GM11168 (cell line): ENCODE measurements around the gene CDIPT.
"Not testable (repeated sequence)": the region's sequence is repeated elsewhere in the genome, so short reads cannot be mapped to it uniquely, and the experiment has no call there.

Experiments
- in situ Hi-C: fragments of 300-500 bp; cut with MboI; formaldehyde crosslinking; loops from one replicate; pipeline ENCODE4 v1.12.0; 2022; ENCODE audit warnings: low sequenced_read_pairs; ENCODE audit not compliant: unreplicated experiment

CDIPT gene

DNA sequence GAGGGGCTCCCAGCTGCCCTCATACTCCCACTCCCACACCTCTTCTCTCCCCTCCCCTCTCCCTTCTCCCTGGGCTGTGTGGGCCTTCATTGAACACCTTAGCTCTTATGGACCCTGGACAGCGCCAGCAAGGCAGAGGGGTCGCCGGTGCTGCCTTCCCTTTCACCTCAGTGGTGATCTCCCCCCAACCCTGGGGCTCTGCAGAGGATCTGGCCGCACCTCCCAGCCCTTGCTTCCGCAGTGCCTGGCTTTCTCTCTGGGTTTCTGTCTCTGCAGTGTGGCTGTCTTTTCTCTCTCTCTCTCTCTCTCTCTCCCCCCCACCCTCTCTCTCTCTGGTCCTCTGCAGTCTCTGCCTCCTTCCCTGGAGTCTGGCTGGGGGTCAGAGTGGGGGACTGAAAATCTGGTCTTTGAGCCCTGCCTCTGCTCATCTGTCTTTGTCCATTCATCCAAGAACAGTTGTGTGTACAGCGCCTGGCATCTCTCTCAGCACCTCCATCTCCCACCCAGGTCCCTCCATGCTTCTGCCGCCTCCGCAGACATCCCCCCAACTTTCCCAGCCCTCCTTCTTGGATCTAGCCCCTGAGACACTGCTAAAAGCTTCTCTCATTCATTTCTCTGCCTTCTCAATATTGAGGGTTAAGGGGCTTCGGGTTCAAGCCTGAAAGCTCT lies 35.2 kb upstream of the CDIPT start:
- in situ Hi-C loops, result no loop called here

DNA sequence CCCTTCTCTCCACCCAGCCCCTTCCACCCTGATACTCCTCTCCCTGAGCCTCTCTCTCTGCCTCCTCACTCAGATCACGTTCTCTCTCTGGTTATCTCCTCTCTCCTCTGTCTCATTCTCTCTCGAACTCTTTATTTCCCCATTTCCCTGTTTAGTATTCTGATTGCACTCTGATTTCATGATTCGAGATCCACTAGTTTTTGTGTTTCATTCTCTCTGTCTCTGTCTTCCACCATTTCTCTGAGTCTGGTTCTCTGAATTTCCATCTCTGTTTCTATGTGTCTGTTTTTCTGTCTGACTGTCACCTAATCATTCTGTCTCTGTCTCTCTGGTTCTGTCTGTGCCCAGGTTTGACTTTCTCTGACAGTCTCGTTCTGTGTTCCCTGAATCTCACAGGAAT lies 34.3 kb upstream of the CDIPT start:
- in situ Hi-C loops, result no loop called here

- in situ Hi-C loops, result no loop called here
These were observed 33.8 kb upstream of the CDIPT start for GRCh38 chr16:29896841-29897240.

DNA sequence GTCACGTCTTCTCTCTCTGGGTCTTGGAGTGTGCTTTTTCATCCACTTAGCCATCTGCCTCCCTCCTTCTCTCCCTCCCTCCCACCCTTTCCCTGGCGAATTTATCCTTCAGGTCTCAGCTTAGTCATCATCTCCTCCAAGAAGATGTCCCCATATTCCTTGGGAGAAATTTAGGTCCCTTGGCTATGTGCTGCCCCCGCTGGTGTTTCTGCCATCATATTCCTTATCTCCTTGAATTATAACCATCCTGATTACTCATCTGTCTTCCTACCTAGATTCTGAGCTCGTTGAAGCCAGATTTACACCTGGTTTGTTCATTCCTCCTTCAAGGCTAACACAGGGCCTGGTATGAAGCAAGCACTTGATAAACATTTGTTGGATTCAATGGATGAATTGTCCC lies 31.3 kb upstream of the CDIPT start:
- in situ Hi-C loops, result no loop called here

GRCh38 chr16:29893553-29893952 lies 30.5 kb upstream of the CDIPT start:
- in situ Hi-C loops, result no loop called here

DNA sequence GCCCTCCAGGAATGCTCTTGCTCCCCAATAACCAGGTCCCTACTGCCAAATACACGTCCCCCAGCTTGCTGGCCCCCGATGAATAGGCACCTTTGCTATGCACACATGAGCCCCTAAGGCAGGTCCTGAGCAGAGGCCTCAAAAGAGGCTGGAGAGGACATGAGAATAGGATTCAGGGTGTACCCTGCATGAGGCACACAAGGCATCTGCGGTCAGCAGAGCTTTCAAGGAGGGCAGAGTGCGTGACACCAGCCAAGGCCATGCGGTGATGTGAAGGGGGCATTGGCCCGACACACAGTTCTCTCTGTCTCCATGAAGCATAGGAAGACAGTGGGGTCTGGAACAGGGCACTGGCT lies 29.4 kb upstream of the CDIPT start:
- in situ Hi-C loops, result no loop called here

DNA sequence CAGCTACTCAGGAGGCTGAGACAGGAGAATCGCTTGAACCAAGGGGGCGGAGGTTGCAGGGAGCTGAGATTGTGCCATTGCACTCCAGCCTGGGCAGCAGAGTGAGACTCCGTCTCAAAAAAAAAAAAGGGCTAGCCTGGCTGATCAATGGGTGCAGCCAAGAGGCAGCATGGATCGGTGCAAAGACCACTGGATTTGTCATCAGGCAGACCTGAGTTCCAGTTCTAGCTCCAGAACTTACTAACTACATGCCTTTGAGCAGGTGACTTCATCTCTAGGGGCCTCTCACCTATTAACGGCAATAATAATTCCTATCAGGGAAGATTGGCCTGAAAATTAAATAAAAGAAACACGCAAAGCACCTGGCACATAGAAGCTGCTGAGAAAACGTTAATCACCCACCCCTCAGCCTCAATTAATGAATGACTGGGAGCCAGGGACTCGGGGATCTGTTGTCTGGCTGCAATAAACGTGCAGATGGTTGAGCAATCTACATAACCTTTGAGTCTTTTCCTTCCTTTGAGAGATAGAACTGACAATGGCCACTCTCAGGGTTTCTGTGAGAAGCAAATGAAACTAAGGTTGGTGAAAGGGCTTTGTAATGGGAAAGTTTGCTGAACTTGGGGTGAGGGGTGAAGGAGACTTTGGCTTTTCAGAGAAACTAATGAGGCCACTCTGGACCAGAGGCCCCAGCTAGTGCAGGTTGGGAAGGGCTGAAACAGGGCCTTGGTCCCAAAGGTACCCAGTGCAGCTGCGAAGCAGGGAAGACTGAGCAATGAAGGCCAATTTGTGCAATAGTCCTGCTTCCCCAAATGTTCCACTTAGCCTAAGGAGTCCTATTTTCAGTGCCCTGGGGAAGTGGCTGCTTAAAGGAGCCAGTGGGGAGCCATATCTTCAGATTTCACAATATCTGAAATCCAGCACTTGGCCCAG lies 28.8 kb upstream of the CDIPT start:
- in situ Hi-C loops, result no loop called here

GRCh38 chr16:29889372-29889771 lies 26.3 kb upstream of the CDIPT start:
- in situ Hi-C loops, result not testable (repeated sequence)

GRCh38 chr16:29883987-29884386 lies 21.0 kb upstream of the CDIPT start:
- in situ Hi-C loops, result no loop called here

DNA sequence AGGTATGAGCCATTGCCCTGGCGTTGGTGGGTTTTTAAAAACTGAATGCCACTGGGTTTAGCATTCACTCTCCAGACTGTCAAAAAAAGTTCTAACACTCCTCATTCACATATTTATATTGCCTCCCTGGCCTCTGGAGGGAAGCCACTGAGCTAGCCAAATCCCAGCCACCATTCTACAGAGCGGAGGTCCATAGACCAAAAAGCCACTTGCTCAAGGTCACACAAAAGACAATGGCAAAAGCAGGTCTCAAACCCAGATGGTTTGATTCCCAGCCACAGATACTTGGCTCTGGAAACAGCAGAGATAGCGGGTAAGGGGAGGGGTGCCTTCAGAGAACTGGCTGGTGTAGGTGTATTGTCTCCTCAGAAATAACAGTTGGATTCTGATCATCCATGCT lies 18.0 kb upstream of the CDIPT start:
- in situ Hi-C loops, result no loop called here

GRCh38 chr16:29878172-29878571 lies 15.1 kb upstream of the CDIPT start:
- in situ Hi-C loops, result no loop called here

DNA sequence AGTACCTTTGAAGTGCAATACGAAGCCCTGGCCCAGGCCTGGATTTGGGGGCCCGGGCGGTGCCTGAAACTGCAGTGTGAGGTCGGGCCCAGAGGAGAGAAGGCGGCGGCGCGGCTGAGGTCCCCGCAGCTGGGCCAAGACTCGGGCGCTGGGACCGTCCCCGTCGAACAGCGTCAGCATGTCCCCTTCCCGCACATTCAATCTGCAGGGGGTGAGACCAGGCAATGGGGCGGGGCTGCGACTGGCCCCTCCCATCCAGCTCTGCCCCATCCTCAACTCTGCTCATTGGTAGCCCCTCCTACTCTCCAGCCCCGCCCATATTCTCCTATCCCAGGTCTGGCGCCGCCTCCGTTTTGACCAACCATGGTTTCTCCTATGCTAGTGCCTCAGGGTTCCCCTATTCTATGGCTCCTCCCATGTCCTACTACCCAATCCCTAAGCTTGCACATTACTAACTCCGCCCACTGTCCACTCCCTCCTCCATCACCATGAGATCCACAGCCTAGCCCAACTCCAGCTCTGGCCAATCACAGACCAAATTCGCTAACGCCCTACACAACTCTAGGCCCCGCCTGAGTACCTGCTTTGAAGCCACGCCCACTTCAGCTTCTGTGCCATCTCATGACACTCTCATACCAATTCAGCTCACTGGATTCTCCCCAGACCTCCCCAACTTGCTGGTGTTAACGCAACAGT lies 14.4 kb upstream of the CDIPT start:
- in situ Hi-C loops, result no loop called here

DNA sequence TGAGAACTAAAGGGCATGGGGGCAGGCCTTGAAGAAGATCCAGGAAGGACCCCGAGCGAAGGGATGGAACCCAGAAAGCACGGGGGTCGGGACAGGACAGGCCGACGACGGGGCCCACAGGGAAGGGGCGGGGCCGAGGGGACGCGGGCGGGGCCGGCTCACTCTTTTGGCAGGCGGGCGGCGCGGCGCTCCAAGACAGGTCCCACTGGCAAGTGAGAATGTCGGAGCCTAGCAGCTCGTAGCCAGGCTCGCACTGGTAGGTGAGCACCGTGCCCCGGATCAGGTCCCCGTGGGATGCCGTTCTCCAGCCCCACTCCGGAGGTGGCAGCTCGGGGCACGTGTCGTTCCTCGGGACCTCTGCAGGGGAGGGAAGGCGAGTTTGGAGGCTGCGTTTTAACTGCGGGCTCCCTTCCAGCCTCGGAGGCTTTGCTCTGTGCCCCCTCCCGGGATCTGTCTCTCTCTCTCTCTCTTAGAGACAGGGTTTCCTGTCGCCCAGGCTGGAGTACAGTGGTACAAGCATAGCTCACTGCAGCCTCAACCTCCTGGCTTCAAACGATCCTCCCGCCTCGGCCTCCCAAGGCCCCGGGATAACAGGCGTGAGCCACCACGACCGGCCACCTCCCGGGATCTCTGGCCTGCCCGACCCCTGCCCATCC lies 13.7 kb upstream of the CDIPT start:
- in situ Hi-C loops, result no loop called here

DNA sequence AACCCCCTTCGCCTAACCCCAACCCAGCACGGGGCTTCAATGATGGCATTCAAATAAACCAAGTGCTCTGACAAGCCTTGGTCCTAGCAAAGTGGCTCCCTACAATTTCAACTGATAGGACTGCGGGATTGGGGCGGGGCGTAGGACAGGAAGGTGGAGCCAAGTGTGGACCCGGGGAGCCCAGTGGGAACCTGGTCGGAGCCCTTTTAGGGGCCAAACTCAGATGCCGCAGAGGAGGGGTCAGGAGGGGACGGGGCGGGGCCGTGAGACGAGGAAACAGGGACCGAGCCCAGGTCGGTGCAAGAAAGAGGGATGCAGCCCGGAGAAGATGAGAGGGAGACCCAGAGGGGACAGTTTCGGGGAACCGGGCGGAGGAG lies 13.2 kb upstream of the CDIPT start:
- in situ Hi-C loops, result no loop called here

DNA sequence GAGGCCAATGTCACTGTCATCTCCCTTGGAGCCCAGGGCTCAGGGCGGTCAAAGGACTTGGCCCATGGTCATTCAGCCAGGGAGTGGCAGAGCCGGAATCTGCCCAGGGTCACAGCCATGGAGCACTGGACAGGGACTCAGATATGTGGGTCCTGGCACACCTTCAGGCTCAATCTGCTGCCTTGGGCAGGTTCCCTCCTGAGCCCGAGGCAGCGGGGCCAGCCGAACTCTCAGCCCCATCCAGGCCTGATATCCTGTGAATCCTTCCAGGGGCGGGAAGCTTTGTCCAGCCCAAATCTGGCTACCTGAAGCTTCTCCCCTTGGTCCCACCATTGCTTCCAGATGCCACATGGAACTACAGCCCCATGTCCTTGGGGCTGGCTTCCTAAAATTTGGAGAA lies 12.2 kb upstream of the CDIPT start:
- in situ Hi-C loops, result no loop called here

- in situ Hi-C loops, result no loop called here
These were observed 10.3 kb upstream of the CDIPT start for GRCh38 chr16:29873319-29873718.

- in situ Hi-C loops, result no loop called here
These were observed 9.0 kb upstream of the CDIPT start for GRCh38 chr16:29871822-29872546.

GRCh38 chr16:29869067-29869466 lies 6.0 kb upstream of the CDIPT start:
- in situ Hi-C loops, result not testable (repeated sequence)

GRCh38 chr16:29868396-29869009 lies 5.5 kb upstream of the CDIPT start:
- in situ Hi-C loops, result no loop called here

DNA sequence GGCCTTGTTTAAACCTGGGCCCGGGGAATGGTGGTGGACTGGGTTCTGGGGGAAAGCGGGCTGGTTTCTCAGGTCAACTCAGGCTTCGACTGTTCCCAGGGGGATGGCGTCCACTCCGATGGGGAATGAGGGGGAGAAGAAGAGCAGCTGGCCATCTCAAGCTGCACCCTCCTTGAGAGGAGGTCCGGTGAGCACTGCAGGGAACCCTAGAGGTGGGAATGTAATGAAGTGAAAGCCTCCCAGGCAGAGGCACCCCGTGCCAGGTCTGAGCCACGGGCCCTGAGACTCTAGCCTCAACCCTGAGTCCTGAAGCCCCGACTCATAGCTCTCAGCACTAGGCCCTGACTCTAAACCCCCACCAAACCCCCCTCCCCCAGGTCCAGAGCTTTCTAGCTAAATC lies 1.2 kb upstream of the CDIPT start:
- in situ Hi-C loops, result no loop called here
